ENCODE results near the gene MTURN. TPM values are rescaled to one million over a fixed set of nuclear protein-coding genes. Genes with fewer than 3 reads are reported as not detected.

Gene MTURN
- total RNA-seq, 2 experiments from 2014 or later: 38.4 to 38.9 TPM

GRCh38 chr7:30143748-30144251 is 9.0 kb downstream of the MTURN start:
- no peak overlapping the region for H3K4me3 ChIP-seq (ENCODE audit: low read length)
- peaks cover 6% of the 10 kb centered on the region for H3K4me1 ChIP-seq (ENCODE audit: insufficient read depth, low read length)
- no peak for TF ChIP-seq CTCF (IDR thresholded peaks at IDR 0.05)
- H3K27me3 ChIP-seq (ENCODE audit: control insufficient read depth in 1 of 2, insufficient read depth in 2 of 2, low read length in 2 of 2): no peaks in the 10 kb centered on the region
- H3K9me3 ChIP-seq (ENCODE audit: control insufficient read depth in 1 of 2, insufficient read depth in 1 of 2, low read length in 2 of 2): no peaks in the 10 kb centered on the region
- H3K4me1 Mint-ChIP-seq (ENCODE audit: low read depth): peaks cover 8% of the 10 kb centered on the region
- DNase-seq (no peak), ATAC-seq (ENCODE audit: poor library complexity) (no peak)
- H3K27me3 Mint-ChIP-seq: no peaks in the 10 kb centered on the region
- H3K4me3 Mint-ChIP-seq: no peak overlapping the region
- H3K27ac ChIP-seq (ENCODE audit: low read depth in 1 of 2, low read length in 2 of 2): no peak overlapping the region
- no peak overlapping the region for H3K27ac Mint-ChIP-seq
- intact Hi-C loops (cut with DNase I, micrococcal nuclease): no loop called here
- ChIA-PET CTCF (interaction anchor here (1.6 kb wide), 1 partner anchor 21 kb away, joined by 3 read pairs; no protein-coding TSS in a partner anchor), POLR2A (interaction anchor here (0.7 kb wide), 1 partner anchor 14 kb away, joined by 3 read pairs; no protein-coding TSS in a partner anchor)
- no peaks in the 10 kb centered on the region for H3K36me3 ChIP-seq (ENCODE audit: insufficient read depth, low read length)
- H3K36me3 Mint-ChIP-seq (ENCODE audit: low read depth): no peaks in the 10 kb centered on the region
- no peaks in the 10 kb centered on the region for H3K9me3 Mint-ChIP-seq

GRCh38 chr7:30144657-30145306 is 10.0 kb downstream of the MTURN start:
- POLR2A ChIA-PET: no interaction called here
- Mint-ChIP-seq H3K27ac (no peak overlapping the region), H3K4me3 (no peak overlapping the region), H3K9me3 (no peaks in the 10 kb centered on the region), H3K27me3 (no peaks in the 10 kb centered on the region), H3K4me1 (ENCODE audit: low read depth) (peaks cover 8% of the 10 kb centered on the region), H3K36me3 (ENCODE audit: low read depth) (no peaks in the 10 kb centered on the region)
- peaks cover 15% of the 10 kb centered on the region for H3K4me1 ChIP-seq (ENCODE audit: insufficient read depth, low read length)
- CTCF ChIA-PET: no interaction called here
- H3K4me3 ChIP-seq (ENCODE audit: low read length): no peak overlapping the region
- no peak for DNase-seq
- H3K36me3 ChIP-seq (ENCODE audit: insufficient read depth, low read length): no peaks in the 10 kb centered on the region
- TF ChIP-seq CTCF (IDR thresholded peaks at IDR 0.05): no peak
- intact Hi-C loops (cut with DNase I, micrococcal nuclease): no loop called here
- no peak overlapping the region for H3K27ac ChIP-seq (ENCODE audit: low read depth in 1 of 2, low read length in 2 of 2)
- no peaks in the 10 kb centered on the region for H3K9me3 ChIP-seq (ENCODE audit: control insufficient read depth in 1 of 2, insufficient read depth in 1 of 2, low read length in 2 of 2)
- no peaks in the 10 kb centered on the region for H3K27me3 ChIP-seq (ENCODE audit: control insufficient read depth in 1 of 2, insufficient read depth in 2 of 2, low read length in 2 of 2)
- ATAC-seq (ENCODE audit: poor library complexity): no peak

- H3K4me1 Mint-ChIP-seq (ENCODE audit: low read depth): peaks cover 8% of the 10 kb centered on the region
- Histone ChIP-seq H3K4me3 (ENCODE audit: low read length) (no peak overlapping the region), H3K36me3 (ENCODE audit: insufficient read depth, low read length) (no peaks in the 10 kb centered on the region), H3K9me3 (ENCODE audit: control insufficient read depth in 1 of 2, insufficient read depth in 1 of 2, low read length in 2 of 2) (no peaks in the 10 kb centered on the region), H3K27ac (ENCODE audit: low read depth in 1 of 2, low read length in 2 of 2) (no peak overlapping the region), H3K27me3 (ENCODE audit: control insufficient read depth in 1 of 2, insufficient read depth in 2 of 2, low read length in 2 of 2) (no peaks in the 10 kb centered on the region), H3K4me1 (ENCODE audit: insufficient read depth, low read length) (peaks cover 15% of the 10 kb centered on the region)
- no peak overlapping the region for H3K27ac Mint-ChIP-seq
- H3K27me3 Mint-ChIP-seq: no peaks in the 10 kb centered on the region
- DNase-seq (no peak), ATAC-seq (ENCODE audit: poor library complexity) (no peak)
- intact Hi-C loops (cut with DNase I, micrococcal nuclease): no loop called here
- H3K36me3 Mint-ChIP-seq (ENCODE audit: low read depth): no peaks in the 10 kb centered on the region
- POLR2A ChIA-PET: interaction anchor here (0.6 kb wide), 1 partner anchor 11 kb away, joined by 3 read pairs; no protein-coding TSS in a partner anchor
- H3K9me3 Mint-ChIP-seq: no peaks in the 10 kb centered on the region
- TF ChIP-seq CTCF (IDR thresholded peaks at IDR 0.05): no peak
- CTCF ChIA-PET: no interaction called here
- H3K4me3 Mint-ChIP-seq: no peak overlapping the region
Observed at GRCh38 chr7:30145426-30145970, 10.7 kb downstream of the MTURN start.

Measured in CD4-positive, alpha-beta T cell (primary cell).